IPS-20b (cell line): Measurements from ENCODE around the gene BRICD5.
"Not testable (repeated sequence)": the region's sequence is repeated elsewhere in the genome, so short reads cannot be mapped to it uniquely, and the experiment has no call there.

Experiments used
- H3K27ac ChIP-seq: one replicate; pipeline ENCODE4 v1.5.1; 2013; ENCODE audit warnings: low read length
- H3K27me3 ChIP-seq: 2 replicates; pipeline ENCODE4 v1.6.1; 2013; ENCODE audit warnings: mild to moderate bottlenecking, low read length, inconsistent platforms; ENCODE audit not compliant: insufficient read depth
- H3K36me3 ChIP-seq: 2 replicates; pipeline ENCODE4 v1.6.1; 2013; ENCODE audit warnings: low read depth, mild to moderate bottlenecking, inconsistent platforms, low read length, moderate library complexity; ENCODE audit not compliant: insufficient read depth
- H3K4me1 ChIP-seq: 2 replicates; pipeline ENCODE4 v1.6.1; 2013; ENCODE audit warnings: mild to moderate bottlenecking, control low read depth, inconsistent platforms, low read length, moderate library complexity; ENCODE audit not compliant: insufficient read depth
- H3K4me3 ChIP-seq: 2 replicates; pipeline ENCODE4 v1.5.1; 2013; ENCODE audit warnings: mild to moderate bottlenecking, low read length, inconsistent platforms
- H3K9ac ChIP-seq: 2 replicates; pipeline ENCODE4 v1.6.1; 2013; ENCODE audit warnings: low read depth, mild to moderate bottlenecking, inconsistent platforms, low read length, moderate library complexity
- H3K9me3 ChIP-seq: 2 replicates; pipeline ENCODE4 v1.6.1; 2013; ENCODE audit warnings: mild to moderate bottlenecking, low read depth, low read length, inconsistent platforms; ENCODE audit not compliant: insufficient read depth

BRICD5 gene

DNA sequence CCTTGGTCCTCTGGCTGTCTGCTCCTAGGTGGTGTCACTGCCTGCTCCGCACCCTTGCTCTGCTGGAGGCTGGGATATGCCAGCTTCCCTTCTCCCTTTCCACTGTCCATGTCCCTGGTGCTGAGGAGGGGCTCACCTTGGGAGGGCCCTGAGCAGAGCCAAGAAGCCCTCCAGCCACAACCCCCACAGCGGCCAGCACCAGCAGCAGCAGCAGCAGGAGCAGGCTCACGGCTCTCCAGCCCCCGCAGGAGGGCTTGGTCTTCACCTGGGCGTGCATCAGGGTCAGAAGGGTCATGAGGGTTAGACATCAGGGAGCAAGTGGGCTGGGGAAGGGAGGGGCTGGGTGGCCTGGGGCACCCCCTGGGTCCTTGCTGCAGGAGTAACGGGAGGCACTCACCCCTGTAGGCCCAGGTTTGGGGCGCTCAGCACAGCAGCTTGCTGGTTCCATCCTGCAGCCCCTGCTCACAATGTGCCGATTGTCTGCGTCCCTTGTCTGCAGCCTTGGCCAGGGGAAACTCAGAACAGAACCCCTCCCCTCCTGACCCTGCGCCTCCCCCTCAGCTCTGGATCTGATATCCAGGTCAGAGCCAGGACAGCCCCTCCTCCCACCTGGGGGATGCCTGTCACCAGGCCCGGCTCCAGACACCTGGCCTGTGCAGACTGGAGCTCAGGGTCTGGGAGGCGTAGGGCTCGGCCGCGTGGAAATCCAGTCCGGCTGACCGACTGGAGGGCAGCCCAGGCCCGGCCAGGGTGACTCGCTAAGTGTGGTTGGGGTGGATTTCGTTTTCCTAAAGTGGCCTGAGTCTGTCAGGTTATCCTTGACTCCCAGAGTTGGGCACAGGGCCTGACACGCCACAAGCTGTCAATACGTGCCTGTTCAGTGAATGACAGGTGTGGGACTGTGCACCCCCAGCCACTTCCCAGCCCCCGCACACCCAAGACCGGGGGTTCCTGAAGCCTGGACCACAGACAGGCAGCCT, at the start of gene BRICD5:
Gene BRICD5, minus strand, starts transcription at position 478 of the 980 bp plus-strand sequence. Its CDS starts 30 bp downstream, at position 448.
- H3K27ac ChIP-seq, result no peak within 1 kb of the TSS
- no peaks in the 10 kb centered on the region for H3K9me3 ChIP-seq
- H3K4me3 ChIP-seq, result no peak within 1 kb of the TSS
- no peak within 1 kb of the TSS for H3K9ac ChIP-seq
- peaks cover 12% of the 10 kb centered on the region for H3K4me1 ChIP-seq
- no peaks in the 10 kb centered on the region for H3K27me3 ChIP-seq
- peaks cover 41% of the 10 kb centered on the region for H3K36me3 ChIP-seq

DNA sequence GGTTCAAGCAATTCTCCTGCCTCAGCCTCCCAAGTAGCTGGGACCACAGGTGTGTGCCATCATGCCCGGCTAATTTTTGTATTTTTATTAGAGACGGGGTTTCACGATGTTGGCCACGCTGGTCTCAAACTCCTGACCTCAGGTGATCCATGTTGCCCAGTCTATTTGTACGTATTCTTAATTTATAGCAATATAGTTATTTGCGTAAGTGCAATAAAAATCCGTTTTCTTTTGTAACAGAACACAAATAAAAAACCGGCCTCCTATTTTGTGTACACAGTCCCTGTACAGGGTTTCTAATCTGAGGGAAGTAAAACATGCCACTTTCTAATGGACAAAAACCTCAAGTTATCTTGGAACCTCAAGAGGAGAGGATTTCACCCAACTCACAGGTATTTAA, 49.6 kb upstream of the BRICD5 start:
- H3K4me1 ChIP-seq, result peaks cover 5% of the 10 kb centered on the region; the same call in 1 of the 2 replicates
- no peak overlapping the region for H3K9ac ChIP-seq
- H3K9me3 ChIP-seq, result no peaks in the 10 kb centered on the region
- no peak overlapping the region for H3K4me3 ChIP-seq
- peaks cover 100% of the 10 kb centered on the region for H3K36me3 ChIP-seq
- no peak overlapping the region for H3K27ac ChIP-seq
- no peaks in the 10 kb centered on the region for H3K27me3 ChIP-seq

DNA sequence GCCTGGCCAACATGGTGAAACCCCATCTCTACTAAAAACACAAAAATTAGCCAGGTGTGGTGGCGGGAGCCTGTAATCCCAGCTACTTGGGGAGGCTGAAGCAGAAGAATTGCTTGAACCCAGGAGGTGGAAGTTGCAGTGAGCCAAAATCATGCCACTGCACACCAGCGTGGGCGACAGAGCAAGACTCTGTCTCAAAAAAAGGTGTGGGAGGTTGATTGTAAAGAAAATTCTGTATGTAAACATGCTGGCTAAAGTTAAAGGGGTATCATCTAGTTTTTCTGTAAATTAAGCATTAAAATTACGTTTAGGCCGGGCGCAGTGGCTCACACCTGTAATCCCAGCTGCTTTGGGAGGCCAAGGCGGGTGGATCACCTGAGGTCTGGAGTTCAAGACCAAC, 47.9 kb upstream of the BRICD5 start:
- H3K9ac ChIP-seq, H3K9me3 ChIP-seq, H3K27ac ChIP-seq, H3K4me3 ChIP-seq, H3K27me3 ChIP-seq, H3K4me1 ChIP-seq: not testable (repeated sequence)
- peaks cover 100% of the 10 kb centered on the region for H3K36me3 ChIP-seq

DNA sequence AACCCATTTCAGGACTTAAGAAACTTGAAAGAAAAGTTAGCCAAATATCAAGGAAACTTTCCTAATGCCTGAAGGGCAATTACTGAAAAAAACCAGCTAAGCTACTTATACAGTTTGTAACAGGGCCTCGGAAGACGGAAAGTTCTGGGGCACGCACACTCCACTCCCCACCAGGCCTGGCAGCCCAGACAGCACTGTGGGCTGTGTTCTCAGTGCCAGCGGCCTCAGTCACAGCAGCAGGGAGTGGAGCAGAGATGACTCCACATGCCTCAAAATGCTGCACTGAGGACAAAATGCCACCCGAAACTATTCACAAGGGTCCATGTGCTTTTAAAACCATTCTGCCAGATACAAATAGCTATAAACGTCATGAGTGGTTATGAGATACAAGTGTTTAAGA, 47.1 kb upstream of the BRICD5 start:
- Histone ChIP-seq H3K4me1 (peaks cover 2% of the 10 kb centered on the region; the same call in 1 of the 2 replicates), H3K9ac (no peak overlapping the region), H3K4me3 (no peak overlapping the region), H3K27ac (no peak overlapping the region), H3K27me3 (no peaks in the 10 kb centered on the region), H3K9me3 (no peaks in the 10 kb centered on the region), H3K36me3 (peaks cover 100% of the 10 kb centered on the region)

DNA sequence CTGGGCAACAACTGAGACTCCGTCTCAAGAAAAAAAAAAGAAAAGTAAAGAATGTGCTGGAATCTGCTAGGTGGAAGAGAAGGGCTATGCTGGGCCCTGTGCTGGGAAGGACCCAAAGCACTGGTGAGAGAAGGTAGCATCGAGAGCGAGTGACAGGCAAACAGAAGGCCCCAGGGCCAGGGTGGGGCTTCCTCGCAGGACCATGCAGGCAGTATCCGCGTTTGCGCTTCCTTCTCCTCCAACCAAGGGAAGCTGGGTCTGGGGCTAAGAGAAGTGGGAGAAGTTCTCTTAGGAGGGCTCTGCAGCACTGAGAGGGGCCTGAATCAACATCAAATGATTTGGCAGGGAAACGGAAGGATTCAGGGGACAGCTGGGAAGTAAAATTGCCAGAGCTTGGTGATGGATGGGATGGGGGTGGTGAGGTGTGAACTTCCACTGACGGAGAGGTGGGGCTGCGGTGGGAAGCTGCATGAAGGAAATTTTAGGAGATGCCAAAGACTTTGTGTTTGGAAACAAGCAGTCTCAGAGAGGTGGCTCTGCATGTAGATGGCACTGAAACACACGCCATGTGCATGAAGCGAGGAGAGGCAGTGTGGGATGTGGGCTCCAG, 46.0 kb upstream of the BRICD5 start:
- peaks cover 8% of the 10 kb centered on the region for H3K4me1 ChIP-seq
- no peaks in the 10 kb centered on the region for H3K9me3 ChIP-seq
- H3K36me3 ChIP-seq, result peaks cover 97% of the 10 kb centered on the region
- no peak overlapping the region for H3K27ac ChIP-seq
- no peak overlapping the region for H3K4me3 ChIP-seq
- H3K27me3 ChIP-seq, result no peaks in the 10 kb centered on the region
- no peak overlapping the region for H3K9ac ChIP-seq

DNA sequence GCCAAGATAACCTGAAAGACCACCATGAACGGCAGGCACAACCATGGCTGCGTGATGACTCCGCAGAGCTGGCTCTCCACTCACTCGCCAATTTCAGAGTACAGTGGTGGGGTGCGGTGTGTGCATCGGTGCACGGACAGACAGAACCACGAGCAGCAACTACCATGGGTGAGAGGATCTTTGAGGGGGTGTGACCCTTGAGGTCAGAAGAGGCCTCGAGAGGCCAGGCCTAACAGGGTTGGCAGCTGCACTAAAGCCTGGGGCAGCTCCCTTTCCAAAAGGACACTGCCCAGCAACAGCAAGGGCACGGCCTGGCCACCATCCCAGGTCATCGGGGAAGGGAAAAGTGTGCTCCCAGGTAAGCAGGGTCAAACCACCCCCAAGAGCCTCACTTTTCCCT, 42.6 kb upstream of the BRICD5 start:
- Histone ChIP-seq H3K9ac (no peak overlapping the region), H3K9me3 (no peaks in the 10 kb centered on the region), H3K4me1 (peaks cover 8% of the 10 kb centered on the region), H3K27ac (no peak overlapping the region), H3K4me3 (no peak overlapping the region), H3K36me3 (peaks cover 72% of the 10 kb centered on the region), H3K27me3 (no peaks in the 10 kb centered on the region)

DNA sequence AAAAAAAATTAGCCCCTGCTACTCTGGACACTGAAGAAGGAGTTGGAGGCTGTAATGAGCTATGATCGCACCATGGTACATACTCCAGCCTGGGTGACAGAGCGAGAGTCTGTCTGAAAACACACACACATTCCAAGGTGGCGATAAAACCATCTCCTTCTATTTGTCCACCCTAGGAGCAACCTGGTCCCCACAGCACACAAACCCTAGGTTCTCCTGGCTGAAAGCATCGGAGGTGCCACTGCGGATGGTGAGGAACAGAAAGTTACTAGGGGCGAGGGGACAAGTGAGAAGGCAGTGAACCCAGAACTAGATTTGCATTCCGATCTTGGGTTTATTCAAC, 42.1 kb upstream of the BRICD5 start:
- H3K9ac ChIP-seq, result no peak overlapping the region
- H3K4me3 ChIP-seq, result no peak overlapping the region
- no peaks in the 10 kb centered on the region for H3K9me3 ChIP-seq
- no peaks in the 10 kb centered on the region for H3K27me3 ChIP-seq
- peaks cover 8% of the 10 kb centered on the region for H3K4me1 ChIP-seq
- H3K36me3 ChIP-seq, result peaks cover 67% of the 10 kb centered on the region
- H3K27ac ChIP-seq, result no peak overlapping the region

DNA sequence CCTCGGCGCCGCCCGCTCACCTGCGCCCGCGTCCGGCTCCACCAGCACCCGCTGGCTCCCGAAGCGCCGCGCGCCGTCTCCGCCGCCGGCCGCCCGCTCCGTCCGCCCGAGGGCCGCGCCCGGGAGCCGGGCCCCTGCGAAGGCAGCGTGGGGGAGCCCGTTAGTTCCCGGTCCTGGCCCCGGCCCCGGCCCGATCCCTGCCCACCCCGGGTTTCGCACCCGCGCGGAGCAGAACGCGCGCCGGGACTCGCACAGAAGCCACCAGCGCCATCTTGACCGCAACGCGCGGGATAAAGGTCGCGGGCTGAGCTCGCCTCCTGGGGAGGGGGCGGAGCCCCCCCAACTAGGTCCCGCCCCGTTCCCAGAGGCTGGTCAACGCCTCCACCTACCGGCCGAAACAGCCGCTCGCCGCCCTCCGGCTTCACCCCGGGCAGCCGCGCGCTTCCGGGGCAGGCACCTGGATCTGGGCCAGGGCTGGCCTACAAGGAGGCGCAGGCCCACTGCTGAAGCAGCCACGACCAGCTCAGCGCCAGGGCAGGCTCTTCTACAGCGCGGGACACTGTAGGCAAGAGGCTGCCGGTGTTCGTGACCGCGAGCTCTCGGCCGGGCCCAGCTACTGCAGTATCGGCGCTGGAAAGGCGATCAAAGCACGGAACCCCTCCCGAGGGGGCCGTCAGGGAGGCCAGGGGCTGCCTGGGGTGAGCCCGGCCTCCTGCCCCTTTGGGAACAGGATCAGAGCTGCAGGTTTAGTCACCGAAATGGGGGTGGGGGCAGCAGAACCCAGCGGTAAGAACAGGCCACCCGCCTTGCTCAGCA, 40.8 kb upstream of the BRICD5 start, which contains the start of gene ECI1:
Gene ECI1, minus strand, starts transcription at position 292 of the 816 bp plus-strand sequence. Its CDS starts 21 bp downstream, at position 271.
- Histone ChIP-seq H3K9ac (peak within 1 kb of the TSS; percentile 93), H3K27me3 (no peaks in the 10 kb centered on the region), H3K4me3 (peak within 1 kb of the TSS; percentile 91), H3K27ac (peak within 1 kb of the TSS; percentile 91), H3K4me1 (peaks cover 8% of the 10 kb centered on the region), H3K36me3 (peaks cover 58% of the 10 kb centered on the region), H3K9me3 (no peaks in the 10 kb centered on the region)

DNA sequence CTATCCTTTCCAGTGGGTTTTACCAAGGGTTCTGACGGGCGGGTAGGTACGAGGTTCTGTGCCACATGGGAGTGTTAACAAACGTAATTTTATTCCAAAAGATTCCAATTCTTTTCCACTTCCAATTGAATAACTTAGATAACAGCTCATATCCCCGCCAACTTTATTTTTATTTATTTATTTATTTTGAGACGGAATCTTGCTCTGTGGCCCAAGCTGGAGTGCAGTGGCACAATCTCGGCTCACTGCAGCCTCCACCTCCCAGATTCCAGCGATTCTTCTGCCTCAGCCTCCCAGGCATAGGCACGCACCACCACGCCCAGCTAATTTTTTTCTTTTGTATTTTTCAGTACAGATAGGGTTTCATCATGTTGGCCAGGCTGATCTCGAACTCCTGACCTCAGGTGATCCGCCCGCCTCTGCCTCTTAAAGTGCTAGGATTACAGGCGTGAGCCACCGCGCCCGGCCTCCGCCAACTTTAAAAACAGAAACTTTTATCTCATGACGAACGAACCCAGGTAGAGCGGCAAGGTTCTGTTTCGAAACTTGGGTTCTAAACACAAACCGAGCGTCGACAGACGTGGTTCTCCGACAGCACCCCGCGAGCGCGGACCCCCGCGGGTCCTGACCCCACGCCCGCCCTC, 40.1 kb upstream of the BRICD5 start:
- peak overlapping the region; percentile 91 for H3K4me3 ChIP-seq
- H3K27ac ChIP-seq, result peak overlapping the region; percentile 53
- H3K36me3 ChIP-seq, result peaks cover 58% of the 10 kb centered on the region
- no peaks in the 10 kb centered on the region for H3K27me3 ChIP-seq
- H3K9me3 ChIP-seq, result no peaks in the 10 kb centered on the region
- peaks cover 8% of the 10 kb centered on the region for H3K4me1 ChIP-seq
- peak overlapping the region; percentile 93 for H3K9ac ChIP-seq

DNA sequence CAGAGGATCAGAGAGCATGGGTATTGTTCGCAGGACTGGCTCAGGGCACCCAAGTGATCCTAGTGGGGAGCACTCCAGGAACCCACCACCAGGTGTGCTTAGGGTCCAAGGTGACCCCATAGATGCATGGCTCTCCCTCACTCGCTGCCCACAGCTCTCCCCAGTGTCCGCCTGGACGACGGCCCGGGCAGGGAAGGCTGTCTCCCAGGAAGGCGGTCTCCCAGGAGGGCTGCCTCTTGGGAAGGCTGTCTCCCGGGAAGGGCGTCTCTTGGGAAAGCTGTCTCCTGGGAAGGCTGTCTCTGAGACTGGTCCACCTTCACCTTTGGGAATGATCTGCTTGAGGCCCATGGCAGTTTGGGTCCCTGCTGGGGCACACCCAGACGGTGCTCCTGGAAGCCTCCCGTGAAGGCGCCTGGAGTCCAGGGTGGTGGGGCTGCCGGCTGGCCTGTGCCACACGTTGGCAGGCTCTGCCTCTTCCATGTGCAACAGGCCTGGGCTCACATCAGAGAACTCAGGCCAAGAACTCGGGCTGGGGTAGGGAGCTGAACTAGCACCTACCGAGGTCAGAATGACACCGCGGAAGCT, 35.7 kb upstream of the BRICD5 start:
- Histone ChIP-seq H3K36me3 (peaks cover 57% of the 10 kb centered on the region), H3K27ac (no peak overlapping the region), H3K9ac (no peak overlapping the region), H3K4me1 (no peaks in the 10 kb centered on the region), H3K4me3 (no peak overlapping the region), H3K9me3 (no peaks in the 10 kb centered on the region), H3K27me3 (no peaks in the 10 kb centered on the region)
